Mesenteric fat pad (tissue), 1 donor: ENCODE results near the gene HP1BP3. TPM values are rescaled to one million over a fixed set of nuclear protein-coding genes. Genes with fewer than 3 reads are reported as not detected.
A peak's percentile ranks its signal among the peaks of the same experiment; 100 is the strongest.
"Not testable (repeated sequence)": the region's sequence is repeated elsewhere in the genome, so short reads cannot be mapped to it uniquely, and the experiment has no call there.

Experiments
- DNase-seq: peaks from one replicate; pipeline ENCODE4 v3.0.0-alpha.2; 2020; ENCODE audit warnings: low spot score
- long read RNA-seq: library from polyadenylated mRNA; unstranded; transcript quantifications from one replicate; pipeline ENCODE4 v2.0.0, GENCODE V29; 2020
- total RNA-seq: library from RNA; stranded (reverse); fragmentation: NEBNext Ultra II Directional; extraction: Animal tissue kit (Norgen Biotek cat#: 25700); gene quantifications from one replicate; pipeline ENCODE4 v1.2.1, GENCODE V29; 2021
- donor health status: DM: yes; HTN: yes; CAD: no.

The HP1BP3 gene, protein sequence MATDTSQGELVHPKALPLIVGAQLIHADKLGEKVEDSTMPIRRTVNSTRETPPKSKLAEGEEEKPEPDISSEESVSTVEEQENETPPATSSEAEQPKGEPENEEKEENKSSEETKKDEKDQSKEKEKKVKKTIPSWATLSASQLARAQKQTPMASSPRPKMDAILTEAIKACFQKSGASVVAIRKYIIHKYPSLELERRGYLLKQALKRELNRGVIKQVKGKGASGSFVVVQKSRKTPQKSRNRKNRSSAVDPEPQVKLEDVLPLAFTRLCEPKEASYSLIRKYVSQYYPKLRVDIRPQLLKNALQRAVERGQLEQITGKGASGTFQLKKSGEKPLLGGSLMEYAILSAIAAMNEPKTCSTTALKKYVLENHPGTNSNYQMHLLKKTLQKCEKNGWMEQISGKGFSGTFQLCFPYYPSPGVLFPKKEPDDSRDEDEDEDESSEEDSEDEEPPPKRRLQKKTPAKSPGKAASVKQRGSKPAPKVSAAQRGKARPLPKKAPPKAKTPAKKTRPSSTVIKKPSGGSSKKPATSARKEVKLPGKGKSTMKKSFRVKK
- total RNA-seq: 149 TPM
- long read RNA-seq, full-length matches to known transcripts: 3 of 65 reads
- long read RNA-seq, partial matches to known transcripts: 35 of 65 reads
- long read RNA-seq, other reads (novel, unspliced or antisense): 27 of 65 reads

DNA sequence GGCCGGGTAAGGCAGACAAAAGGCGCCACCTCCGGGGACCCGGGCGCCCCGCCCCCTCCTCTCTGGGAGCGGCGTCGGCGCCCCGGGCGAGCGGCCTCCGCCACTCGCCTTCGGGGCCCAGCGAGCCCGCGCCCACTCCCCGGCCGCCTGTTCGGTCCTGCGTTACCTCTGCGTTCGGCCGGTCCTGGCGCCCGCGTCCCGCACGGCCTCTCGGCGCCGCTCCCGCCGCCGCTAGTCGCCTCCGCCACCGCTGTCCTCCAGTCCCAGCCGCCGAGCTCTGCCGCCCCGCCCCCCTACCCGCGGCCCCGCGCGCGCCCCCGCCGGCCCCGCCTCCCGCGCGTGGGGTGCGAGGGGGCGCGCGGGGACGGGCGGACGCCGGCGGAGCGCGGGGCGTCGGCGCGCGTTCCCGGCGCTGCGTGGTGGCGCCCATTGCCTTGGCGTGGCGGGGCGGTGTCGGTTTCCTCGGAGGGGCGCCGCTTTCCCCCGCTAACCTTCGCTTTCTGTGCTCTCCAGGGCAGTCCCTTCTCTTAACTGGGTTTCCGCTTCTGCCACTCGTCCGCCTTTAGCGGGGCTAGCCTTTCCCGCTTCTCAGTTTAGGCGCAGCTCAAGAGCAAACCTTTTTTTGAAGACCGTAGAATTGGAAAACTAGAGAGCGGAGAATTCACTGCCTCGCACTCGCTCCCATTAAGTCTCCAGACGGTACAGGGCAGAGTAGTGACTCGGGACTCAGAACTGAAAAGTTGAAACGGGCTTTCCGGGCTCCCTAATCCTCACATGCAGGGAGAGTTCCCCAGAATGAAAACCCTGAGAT is at the start of gene HP1BP3:
TSS of gene HP1BP3 (minus strand) at position 279 of the 811 bp plus-strand sequence. CDS start 6,867 bp downstream, outside the sequence.
- DNase-seq: peak; percentile 92

DNA sequence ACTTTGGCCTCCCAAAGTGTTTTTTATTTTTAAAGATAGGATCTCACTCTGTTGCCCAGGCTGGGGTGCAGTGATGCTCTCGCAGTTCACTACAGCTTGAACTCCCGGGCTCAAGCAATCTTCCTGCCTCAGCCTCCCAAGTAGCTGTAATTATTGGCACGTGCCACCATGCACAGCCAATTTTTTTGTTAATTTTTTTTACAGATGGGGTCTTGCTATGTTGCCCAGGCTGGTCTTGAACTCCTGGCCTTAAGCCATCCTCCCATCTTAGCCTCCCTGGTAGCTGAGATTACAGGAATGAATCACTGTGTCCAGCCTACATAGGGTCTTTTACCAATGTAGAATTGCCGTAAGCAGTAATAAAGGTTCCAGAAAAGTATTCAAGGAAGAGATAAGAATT is 49.1 kb upstream of the HP1BP3 start:
- no peak for DNase-seq

DNA sequence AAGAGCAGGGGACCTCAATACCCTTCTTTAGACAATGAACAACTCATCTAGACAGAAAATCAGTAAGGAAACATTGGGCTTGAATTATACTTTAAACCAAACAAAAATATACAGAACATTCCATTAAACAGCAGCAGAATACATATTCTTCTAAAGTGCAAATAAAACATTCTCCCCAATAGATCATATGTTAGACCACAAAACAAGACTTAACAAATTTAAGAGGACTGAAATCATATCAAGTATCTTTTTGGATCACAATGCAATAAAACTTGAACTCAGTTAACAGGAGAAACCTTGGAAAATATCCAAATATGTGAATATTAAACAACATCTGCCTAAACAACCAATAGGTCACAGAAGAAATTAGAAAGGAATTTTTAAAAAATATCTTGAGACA is 47.7 kb upstream of the HP1BP3 start:
- no peak for DNase-seq

DNA sequence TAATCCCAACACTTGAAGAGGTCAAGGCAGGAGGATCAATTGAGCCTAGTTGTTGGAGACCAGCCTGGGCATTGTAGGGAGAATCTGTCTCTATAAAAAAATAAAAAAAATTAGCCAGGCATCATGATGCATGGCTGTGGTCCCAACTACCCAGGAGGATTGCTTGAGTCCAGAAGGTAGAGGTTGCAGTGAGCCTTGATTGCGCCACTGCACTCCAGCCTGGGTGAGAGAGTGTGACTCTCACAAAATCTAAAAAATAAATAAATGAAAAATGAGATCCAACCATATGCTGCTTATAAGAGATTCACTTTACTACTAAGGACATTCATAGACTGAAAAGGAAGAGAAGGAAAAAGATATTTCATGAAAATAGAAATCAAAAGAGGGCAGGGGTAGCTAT is 47.1 kb upstream of the HP1BP3 start:
- no peak for DNase-seq

DNA sequence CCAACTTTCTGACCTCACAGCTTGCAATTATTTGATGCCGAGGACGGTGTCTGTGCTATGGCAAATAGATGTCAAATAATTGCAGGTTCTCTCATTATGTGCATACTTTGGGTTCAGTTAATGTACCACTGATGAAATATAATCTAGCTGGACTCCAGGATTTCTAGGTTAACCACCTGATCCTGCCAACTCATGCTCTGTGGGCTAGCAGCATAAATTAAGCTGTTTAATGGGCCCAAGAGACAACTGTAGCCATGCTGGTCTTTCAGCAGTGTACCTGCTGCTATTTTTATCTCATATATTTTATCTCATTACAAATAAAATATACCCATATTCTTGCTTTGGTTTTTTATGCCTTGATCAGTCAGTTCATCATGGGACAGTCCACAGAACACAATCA is 43.3 kb upstream of the HP1BP3 start:
- DNase-seq: no peak

DNA sequence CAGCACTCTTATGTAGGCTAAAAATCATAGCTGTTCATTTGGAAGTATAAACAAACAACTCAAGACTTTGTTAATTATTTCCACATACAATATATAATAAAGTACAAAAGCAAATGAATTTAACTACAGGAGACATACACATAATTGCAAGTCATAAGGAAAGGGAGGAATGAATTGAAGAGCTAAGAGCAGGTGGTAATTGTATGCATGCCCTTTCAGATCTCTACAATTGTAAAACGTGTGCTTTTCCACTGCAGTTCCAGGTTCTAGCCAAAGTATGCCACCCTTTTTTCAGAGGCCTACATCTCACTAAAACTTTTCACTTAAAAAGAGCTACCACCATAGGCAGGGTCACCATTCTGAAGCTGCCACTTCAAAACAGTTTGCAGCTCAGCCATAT is 42.8 kb upstream of the HP1BP3 start:
- DNase-seq: no peak

DNA sequence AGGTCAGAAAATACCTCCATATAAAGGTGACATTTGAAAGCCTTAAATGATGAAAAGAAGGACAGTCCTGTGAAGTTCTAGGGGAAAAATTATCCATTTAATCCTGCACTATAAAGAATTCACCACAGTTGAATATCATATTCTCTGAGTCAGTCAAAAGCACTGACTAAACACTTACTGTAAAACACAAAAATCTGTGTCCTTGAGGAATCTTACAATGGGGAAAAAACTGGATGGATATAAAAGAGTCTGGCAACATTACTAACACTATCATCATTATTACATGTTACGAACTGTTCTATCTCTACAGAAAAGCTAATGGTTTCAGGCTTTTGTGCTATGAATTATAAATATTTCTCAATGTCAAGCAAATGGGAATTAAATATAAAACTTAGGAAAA is 42.4 kb upstream of the HP1BP3 start:
- DNase-seq: no peak

DNA sequence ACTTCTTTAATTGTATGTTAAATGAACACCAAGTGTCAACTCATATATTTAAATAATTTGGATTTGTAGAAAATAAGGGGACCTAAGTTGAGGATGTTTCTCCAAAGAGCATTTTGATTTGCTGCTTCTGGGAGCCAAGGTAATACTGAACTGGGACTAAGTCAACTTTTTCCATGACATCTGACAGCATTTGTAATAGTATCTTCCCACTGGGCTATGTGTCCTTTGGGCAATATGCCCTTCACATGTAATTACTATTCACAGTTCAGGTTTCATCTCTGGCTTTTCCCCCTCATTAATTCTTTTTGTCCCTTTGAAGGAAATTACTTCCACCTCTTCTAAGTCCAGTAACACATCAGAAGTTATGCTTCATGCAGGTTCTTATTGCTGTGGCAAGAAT is 36.7 kb upstream of the HP1BP3 start:
- no peak for DNase-seq

DNA sequence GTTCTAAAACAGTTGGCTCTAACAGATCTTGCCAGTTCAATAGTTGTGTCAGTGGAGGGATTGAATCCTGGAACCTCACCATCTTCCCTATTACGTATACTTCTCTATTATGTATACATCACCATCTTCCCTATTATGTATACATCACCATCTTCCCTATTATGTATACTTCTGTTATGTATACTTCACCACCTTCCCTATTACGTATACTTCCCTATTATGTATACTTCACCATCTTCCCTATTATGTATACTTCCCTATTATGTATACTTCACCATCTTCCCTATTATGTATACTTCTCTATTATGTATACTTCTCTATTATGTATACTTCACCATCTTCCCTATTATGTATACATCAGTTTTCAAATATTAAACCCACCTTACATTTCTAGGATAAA is 34.4 kb upstream of the HP1BP3 start:
- no peak for DNase-seq

DNA sequence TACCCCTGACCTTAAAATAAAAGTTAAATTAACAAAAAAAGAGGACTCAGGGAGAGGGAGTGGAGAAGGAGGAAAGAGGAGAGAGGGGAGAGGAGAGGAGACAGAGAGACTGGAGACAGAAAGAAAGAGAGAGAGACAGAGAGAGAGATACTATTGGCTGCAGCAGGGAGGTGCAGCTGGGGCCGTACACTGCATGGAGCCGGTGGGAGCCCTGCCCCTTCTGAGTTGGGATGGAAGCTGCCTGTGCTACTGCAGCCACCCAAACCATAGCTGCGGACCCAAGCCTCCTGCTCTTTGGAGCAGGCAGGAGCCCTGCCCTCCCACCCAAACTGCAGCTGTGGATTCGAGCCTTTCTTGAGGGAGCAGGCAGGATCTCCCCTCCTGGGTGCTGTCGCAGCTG is 32.7 kb upstream of the HP1BP3 start:
- DNase-seq: no peak

DNA sequence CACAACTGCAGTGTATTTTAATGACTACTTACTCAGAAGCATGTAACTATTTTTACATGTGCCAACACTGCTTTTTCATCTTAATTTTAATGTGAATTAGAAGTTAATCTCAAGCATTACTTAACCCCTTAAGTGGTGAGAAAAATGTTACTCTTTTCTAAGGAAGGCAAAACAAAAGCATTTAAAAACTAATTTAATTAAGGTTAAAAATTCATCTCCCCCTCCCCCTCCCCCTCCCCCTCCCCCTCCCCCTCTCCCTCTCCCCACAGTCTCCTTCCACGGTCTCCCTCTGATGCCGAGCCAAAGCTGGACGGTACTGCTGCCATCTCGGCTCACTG is 27.4 kb upstream of the HP1BP3 start:
- no peak for DNase-seq

DNA sequence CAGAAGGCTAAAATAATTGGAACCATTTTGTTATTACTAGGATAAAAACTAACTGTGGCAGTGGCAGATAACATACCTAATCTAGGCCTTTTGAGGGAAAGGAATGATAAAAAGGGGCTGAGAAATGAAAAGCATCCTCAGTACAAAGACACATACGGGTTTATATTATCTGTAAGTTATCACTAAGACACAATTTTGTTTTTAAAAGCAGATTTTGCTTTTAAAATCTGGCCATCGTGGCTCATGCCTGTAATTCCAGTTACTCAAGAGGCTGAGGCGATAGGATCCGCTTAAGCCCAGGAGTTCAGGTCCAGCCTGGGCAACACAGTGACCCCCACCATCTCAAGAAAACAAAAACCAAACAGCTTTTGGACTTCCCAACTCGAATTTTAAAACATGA is 24.8 kb upstream of the HP1BP3 start:
- no peak for DNase-seq

DNA sequence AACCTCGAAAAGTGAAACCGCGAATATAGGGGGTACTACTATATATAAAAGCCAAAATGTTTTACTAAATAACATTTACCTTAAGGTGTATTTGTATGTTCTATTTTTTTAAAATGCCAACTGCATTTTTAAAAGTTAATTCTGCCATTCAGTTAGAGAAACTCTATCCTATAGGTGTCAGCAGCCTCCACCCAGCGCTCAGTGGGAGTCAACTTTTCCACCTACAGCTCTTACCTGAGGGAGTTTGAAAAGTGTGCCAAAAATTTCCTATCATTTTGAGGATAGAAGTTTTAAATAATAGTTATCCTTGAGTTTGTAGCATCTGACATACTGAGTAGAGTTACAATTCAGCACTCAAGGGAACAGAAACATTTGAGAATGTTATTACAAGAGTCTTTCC is 6.1 kb upstream of the HP1BP3 start:
- DNase-seq: no peak

DNA sequence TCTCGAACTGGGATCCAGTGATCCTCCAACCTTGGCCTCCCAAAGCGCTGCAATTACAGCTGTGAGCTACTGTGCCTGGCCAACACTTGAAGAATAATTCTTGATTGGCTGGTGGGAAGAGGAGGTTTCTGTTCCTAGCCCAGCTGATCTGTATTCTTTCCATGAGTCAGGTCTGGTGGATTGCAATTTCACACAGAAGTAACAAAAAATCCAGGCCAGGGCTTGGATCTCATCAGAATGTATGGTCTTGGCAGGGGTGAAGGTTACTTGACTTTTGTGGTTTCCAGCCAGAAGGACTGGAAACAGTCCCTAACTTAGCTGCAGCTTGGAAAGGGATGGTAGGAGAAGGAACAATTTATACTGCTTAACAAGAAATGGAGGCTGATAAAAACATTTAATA is 5.1 kb upstream of the HP1BP3 start:
- DNase-seq: no peak

DNA sequence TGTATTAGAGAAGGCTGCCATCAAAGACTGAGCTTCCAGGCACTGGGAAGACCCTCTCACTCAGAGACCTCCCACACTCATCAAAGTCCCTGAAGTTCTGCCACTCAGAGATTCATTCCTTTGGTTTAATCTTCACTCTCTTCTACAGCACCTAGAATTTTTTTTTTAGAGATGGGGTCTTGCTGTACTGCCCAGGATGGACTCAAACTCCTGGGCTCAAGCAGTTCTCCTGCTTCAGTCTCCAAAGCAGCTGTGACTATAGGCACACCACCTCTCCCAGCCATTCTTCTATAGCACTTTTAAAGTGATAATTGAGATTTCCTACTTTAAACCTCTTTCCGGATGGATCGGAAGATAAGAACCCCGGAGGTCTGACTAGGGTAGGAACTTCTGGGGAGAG is 3.7 kb upstream of the HP1BP3 start:
- DNase-seq: no peak

DNA sequence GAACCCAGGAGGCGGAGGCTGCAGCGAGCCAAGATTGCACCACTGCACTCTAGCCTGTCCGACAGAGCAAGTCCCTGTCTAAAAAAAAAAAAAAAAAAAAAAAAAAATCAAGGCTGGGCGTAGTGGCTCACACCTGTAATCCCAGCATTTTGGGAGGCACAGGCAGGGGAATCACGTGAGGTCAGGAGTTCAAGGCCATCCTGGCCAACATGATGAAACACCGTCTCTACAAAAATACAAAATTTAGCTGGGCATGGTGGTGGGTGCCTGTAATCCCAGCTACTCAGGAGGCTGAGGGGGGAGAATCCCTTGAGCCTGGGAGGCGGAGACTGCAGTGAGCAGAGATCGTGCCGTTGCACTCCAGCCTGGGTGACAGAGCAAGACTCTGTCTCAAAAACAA is 2.5 kb upstream of the HP1BP3 start:
- not testable (repeated sequence) for DNase-seq

DNA sequence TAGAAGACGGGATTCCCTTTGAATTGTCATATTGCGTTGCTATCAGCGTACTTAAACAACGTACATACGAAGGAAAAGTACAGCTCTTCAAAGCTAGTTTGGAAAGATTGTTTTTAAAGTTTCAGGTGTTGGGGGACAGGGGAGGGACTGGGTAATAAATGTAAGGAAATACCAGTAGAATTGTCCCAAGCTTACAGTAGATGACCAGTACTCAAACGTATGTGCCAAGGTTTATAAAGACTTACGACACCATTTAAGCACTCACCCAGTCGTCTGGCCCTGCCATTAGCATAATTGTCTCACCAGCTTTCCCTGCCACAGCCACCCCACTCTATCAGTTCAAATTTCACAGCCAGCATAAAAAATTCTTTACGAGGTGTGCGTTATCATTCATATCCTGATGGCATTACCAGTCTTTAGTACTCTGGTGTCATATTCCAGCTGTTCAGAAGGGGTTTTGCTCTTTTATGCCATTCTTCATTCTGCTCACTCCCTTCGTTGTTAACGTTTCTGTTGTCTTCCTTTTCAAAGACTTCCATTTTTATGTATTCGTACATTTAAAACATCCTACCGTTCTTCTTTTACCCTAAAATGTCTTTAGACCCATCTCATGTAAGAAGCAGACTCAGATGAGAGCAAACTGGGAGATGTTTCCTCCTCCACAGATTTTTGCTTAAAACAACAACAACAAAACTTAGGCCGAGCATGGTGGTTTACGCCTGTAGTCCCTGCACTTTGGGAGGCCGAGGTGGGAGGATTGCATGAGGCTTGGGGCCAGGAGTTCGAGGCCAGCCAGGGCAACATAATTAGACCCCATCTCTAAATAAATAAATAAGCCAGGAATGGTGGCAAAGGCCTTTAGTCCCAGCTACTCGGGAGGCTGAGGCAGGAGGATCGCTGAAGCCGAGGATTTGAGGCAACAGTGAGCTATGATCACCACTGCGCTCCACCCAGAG is 1.0 kb upstream of the HP1BP3 start:
- no peak for DNase-seq

DNA sequence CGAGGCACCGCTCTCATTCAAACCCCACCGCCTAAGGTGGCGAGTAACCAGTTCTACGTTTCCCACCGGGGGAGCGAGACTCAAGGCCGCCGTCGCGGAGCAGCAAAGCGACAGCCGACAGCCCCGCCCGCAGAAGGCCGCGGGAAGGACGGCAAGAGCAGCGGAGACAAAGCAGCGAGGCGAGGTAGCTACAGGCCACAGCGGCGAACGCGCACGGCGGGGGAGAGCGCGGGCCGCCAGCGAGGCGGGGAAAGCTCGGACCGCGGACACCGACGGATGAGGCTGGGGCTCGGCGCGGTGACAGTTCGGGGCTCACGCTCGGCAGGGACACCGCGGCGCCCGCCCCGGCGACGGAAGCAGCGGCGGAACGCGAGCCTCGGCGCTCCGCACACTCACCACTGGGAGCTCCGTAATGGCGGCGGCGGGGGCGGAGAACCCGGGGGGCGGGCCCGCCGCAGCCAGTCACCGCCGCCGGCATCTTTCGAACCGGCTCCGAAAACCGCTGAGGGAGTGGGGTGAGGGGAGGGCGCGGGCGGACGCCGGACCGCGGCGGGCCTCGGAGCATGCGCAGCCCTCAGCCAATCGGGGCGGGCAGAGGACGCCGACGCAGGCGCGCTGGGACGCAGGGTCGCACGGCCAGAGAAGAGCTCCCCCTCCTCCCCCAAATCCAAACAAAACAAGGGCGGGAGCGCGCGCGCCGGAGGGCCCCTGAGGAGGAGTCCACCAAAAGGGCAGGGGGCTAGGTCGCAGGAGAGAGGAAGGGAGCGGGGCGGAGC is 666 bp downstream of the HP1BP3 start:
- peak; percentile 99 for DNase-seq

DNA sequence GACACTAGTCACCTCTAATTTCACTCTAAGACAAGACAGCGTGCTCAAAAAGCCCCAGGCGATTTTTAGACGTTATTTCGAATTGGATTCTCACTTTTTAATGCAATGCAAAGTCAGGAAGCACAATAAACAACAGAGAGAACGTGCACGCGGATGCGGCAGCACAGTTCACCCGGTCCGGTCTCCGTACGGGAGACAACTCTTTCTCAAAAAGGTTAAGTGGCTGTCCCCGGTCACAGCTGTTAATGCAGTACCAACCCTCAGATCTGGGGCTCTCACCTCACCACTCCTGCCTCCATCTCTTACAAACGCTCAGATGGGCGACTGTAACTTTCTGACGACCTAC is 1.2 kb downstream of the HP1BP3 start:
- DNase-seq: no peak

DNA sequence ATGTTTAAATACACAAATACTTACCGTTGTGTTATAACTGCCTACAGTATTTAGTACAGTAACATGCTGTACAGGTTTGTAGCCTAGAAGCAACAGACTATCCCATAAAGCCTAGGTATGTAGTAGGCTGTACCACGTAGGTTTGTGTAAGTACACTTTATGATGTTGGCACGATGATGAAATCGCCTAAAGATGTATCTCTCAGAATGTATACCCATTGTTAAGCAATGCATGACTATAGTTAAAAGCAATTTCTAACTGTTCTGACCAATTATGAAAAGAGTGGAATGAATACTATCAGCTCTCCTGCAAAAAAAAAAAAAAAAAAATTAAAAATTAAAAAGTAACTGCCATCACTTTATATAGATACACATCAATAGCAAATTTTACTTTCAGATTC is 11.4 kb downstream of the HP1BP3 start:
- DNase-seq: no peak
